ENCODE results near the gene RASA4B.

The RASA4B gene

GRCh38 chr7:102451371-102452054, 66.1 kb downstream of the RASA4B start:
- no peak for DNase-seq

- DNase-seq, result peak; percentile 73
These were observed 67.3 kb downstream of the RASA4B start for GRCh38 chr7:102450242-102450641.

GRCh38 chr7:102449136-102449535, 68.4 kb downstream of the RASA4B start:
- no peak for DNase-seq

- DNase-seq, result no peak
These were observed 70.3 kb downstream of the RASA4B start for GRCh38 chr7:102447311-102447710.

GRCh38 chr7:102446387-102447156, 71.0 kb downstream of the RASA4B start:
- no peak for DNase-seq

- DNase-seq, result no peak
These were observed 71.9 kb downstream of the RASA4B start for GRCh38 chr7:102445674-102446071.

GRCh38 chr7:102444961-102445673, 72.5 kb downstream of the RASA4B start:
- DNase-seq, result no peak

GRCh38 chr7:102439963-102440795, 77.4 kb downstream of the RASA4B start:
- no peak for DNase-seq

GRCh38 chr7:102436118-102436517, 81.5 kb downstream of the RASA4B start:
- DNase-seq, result no peak

GRCh38 chr7:102434039-102434486, 83.5 kb downstream of the RASA4B start:
- DNase-seq, result peak; percentile 46

- peak; percentile 91 for DNase-seq
These were observed 84.1 kb downstream of the RASA4B start, which contains the start of gene ORAI2 for GRCh38 chr7:102433219-102434038. TSS of gene ORAI2 (plus strand) at chr7:102433575. CDS start at chr7:102438957, 5,382 bp downstream.
